Activated T-helper 1 cell treated with Interleukin-2 at 50 U/mL for 16 hours (primary cell): Measurements from ENCODE around the gene ADTRP.

Experiments
- DNase-seq: peaks from one replicate; pipeline ENCODE4 v3.0.0-alpha.2; 2020; ENCODE audit warnings: low read depth

Gene ADTRP

DNA sequence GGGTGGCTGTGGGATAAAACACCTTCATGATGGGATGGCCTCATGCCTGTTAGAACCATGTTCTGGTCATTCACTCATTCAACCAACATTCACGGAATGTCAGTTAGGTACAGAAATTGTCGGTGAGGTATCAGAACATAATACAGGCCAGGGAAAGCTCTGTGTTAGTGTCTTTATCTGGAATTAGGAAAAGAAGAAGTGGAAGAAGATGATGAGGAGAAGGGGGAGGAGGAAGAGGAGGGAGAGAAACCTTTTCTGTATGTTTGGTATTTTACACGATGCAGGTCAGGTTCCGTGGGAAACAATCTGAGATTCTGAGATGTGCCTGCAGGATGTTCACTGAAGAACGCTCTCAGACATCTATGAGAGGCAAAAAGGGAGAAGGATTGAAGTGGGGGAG lies 5.6 kb downstream of the ADTRP start:
- no peak for DNase-seq

DNA sequence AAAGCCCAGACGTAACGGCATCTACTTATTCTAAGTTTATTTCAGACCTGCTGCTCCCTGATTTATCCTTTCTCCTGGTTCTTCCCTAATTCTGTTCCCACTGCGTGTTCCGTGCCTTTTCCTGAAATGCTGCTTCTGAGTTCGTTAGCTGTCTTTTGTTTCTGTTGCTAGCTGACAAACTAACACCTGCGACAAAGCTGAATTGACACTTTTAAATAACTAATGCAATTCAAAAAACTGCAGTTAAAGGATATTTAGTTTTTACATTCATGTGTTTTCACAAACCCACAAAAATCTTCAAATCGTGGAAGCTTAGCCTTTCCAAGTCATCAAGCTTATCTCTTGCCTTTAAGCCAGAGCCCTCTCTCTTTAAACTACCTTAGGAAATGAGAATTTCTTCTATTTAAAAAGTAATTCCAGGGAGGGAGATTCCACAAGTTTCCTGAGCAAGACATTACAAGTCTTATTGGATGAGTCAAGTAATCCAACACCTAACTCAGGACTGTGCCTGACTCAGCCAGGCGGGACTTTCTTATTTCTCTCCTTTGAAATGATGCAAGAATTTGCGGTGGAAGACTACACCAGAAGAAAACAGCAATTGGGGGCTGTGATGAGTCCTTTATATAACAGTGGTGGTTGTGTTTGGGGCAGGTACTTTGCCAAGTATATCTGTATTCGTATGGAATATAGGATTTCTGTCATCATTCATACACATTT lies 6.3 kb downstream of the ADTRP start:
- no peak for DNase-seq

DNA sequence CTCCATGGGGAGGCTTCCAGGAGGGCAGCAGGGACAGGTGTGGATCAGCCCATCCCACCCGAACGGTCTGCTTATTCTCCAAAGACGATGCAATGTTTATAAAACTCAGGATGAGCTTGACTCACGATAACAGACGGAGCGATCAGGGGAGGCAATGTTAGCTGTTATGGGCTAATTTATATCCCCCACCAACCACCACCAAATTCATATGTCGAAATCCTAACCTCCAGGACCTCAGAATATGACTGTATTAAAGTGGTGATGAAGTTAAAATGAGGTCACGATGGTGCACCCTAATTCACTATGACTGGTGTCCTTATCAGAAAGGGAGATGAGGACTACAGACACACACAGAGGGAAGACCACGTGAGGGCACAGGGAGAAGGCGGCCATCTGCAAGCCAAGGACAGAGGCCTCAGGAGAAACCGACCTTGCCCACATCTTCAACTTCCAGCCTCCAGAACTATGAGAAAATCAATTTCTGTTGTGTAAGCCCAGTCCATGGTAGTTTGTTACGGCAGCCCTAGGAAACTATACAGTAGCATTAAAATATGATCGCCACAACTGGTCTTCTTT lies 7.0 kb downstream of the ADTRP start:
- no peak for DNase-seq

DNA sequence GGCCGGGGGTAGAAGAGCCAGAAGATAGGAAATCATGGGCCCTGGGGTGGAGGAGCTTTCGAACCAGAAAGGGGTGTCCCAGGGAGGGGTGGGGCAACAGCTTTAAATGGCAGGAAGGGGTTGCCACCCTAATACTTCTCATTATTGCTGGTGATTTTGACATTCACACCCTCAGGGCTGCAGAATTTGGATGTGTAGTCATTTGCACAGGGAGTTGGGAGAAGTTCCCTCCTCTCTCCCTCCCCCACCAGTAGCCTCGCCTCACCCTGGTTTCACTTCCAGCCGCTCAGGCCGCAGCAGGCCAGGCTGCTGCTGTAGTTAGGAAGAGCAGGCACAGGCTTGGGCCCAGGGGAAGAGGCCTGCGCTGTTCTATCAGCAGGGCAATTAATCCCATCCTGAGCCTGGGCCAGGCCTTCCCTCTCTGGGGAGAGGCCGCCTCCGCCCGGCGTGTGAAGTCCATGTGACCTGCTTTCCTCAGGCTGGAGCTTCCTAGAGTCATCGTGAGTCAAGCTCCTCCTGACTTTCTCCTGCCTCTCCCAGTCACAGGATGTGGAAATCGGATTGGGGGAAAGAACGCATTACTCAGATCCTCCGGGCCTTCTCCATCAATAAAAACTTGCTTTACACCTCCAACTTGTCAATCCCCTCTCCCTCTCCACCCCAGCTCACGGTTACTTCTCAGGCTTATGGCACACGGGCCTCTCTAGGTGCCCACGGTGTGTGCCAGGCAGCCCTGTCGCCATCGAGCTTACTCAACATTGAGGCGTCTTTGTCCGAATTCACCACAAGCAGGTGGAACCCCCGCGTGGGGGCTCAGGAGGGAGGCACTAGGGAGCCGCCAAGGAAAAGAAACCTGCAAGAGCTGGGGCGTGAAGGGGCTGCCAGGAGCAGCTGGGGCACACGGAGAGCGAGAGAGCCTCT lies 7.8 kb downstream of the ADTRP start:
- DNase-seq = no peak

DNA sequence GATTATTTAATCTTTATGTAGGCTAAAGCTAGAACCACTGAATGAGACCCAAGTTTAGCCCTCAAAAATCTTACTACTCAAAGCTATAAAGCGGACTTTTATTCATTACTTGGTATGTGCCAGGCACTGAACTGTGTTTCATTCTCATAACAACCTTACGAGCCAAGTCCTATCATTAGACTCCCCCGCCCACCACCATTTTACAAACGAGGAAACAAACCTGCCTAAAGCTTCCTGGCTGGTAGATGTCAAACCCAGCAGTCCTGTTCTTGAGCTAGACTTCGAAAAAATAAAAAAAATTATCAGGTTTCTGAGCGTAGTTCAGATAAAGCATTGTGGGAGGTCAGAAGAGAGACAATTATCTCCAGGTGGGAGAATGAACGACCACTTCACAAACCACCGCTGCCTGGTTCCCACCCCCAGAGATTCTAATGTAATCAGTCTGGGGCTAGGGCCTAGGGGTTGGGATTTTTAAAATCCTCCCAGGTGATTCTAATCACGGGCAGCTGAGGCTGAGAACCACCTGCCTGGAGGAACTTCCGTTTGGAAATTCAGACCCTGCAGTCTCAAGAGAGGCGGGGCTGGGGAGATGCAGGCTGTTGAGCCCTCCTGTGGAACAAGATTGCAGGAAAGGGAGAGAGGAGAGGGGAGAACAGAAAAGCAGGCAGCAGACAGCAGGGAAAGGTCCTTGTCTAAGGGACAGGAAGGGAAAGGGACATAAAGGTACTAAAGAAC lies 8.6 kb downstream of the ADTRP start:
- DNase-seq = no peak

DNA sequence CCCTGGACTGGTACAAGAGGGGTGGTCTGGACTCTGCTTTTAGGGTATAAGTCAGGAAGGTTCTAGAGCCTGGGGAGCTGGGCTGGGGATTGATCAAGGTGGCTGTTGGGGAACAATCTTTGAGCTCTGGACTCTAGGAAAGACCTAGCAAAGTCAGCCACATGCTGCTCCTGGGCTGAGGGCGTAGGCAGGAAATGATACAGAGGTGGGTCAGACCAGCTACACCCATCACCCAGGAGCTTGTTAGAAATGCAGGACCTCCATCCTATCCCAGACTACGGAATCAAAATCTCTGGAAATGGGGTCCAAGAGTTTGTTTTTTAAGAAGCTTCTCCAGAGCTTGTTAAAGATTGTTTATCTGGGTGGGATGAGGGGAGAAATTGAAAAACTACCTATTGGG lies 9.4 kb downstream of the ADTRP start:
- no peak for DNase-seq

DNA sequence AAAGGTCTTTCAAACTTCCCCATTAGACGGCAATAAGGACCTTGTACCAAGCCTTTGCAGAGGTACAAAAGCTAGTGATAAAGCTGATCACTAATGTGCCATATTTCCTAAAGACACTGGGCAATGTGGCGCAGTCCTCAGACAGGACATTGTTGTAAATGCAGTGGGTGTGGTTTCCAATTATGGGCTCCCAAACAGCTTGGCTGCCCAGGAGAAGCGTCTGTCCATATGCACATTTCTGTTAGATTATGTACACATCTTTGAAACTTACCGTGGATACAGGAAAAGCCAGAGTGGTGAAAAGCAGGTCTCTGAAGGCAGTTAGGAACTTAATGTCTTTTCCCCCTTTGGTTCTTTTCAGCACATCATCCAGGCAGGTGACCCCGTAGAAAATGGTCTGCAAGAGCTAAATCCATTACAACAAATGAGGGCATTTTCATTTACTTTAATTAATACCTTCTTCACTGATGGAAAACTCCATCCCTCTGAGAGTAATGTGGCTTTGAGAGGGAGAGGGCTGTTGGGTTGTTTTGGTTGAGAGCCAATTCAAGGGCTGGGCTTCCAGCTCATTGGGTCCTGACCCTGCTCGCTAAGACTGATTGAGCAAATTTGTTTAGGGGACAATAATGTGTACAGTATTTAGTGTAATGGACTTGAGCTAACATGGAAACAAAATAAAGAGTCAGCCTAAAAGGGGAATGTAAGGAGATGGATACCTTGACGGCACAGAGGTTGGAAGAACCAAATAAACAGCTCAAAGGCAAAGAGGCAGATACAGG lies 10.4 kb downstream of the ADTRP start:
- no peak for DNase-seq

DNA sequence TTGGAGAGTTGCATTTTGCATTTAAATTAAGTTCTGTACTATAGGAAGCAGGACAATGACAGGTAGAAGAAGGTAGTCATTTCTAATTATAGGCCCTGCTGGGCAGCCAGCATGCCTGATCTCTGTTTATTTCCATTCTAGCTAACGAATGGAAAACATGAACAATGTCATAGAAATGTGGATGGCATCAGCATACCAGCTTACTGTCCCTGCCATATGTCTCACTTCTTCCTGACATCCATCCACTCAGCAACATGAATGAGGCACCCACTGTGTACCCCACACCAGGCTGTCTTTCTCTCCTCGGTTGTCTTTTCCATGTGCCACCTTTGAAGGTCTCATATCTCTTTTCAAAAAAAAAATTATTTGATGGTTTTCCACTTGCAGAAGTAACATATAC lies 11.1 kb downstream of the ADTRP start:
- DNase-seq = no peak

DNA sequence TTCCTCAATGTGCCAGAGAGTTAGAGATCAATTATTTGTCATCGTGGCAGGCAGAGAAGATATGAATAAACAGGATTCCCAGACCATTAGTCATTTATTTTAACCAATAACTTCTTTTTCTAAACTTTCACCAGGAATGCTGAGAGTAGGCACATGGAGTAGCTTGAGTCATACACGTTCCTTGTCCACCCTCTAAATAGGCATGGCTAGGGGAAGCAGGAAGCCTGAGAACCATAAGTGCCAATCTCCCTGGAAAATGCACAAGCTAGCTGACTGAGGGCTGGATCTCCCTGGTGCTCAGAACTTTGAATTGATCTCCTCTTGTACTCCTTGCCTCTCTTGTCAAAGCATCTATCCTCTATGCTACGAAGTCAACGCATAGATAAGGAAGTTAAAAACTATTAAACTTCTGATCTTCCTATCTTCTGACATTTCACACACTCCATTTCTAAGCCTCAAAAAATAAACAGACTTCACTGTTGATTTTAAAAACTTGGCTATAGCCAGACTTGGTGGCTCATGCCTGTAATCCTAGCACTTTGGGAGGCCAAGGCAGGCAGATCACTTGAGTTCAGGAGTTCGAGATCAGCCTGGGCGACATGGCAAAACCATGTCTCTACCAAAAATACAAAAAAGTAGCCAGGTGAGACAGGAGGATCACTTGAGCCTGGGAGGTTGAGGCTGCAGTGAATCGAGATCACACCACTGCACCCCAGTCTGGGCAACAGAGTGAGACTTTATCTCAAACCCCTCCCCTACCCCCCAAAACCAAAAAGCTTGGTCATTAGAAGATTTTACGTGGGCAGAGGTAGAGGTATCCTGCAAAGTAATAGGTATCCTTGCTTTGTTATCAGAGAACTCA lies 11.8 kb downstream of the ADTRP start:
- DNase-seq = no peak

DNA sequence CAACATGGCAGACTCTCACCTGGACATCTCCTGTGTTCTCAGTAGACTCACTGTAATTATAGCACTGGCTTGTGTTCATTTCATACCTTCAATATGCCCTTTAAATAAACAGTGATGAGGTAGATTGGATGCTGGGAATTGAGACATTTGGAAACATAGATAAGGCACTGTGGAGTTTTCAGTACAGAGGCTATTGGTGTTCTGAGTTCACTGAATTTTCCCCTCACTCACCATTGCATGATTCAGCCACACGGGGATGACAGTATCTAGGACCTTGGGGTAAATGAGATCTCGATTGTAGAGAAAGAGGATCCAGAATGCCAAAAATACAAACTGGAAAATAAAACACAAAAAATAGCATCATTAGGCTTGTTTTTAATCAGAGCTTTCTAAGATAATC lies 12.6 kb downstream of the ADTRP start:
- no peak for DNase-seq

DNA sequence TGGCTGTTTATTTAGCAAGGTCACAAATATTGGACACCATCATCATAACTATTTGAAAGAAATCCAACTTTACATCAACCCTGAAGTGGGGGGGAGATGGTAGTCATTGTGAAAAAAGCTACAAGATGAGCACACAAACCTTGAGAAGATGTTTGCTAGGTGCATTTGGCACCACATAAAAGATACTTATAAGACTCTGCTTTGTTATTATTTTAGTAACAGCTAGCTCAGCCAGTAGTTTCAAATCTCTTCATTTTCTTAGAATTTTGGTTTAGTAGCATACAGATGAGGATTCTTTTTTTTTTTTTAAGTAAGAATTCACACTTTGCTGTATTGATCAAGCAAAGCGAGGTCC lies 14.4 kb downstream of the ADTRP start:
- no peak for DNase-seq

DNA sequence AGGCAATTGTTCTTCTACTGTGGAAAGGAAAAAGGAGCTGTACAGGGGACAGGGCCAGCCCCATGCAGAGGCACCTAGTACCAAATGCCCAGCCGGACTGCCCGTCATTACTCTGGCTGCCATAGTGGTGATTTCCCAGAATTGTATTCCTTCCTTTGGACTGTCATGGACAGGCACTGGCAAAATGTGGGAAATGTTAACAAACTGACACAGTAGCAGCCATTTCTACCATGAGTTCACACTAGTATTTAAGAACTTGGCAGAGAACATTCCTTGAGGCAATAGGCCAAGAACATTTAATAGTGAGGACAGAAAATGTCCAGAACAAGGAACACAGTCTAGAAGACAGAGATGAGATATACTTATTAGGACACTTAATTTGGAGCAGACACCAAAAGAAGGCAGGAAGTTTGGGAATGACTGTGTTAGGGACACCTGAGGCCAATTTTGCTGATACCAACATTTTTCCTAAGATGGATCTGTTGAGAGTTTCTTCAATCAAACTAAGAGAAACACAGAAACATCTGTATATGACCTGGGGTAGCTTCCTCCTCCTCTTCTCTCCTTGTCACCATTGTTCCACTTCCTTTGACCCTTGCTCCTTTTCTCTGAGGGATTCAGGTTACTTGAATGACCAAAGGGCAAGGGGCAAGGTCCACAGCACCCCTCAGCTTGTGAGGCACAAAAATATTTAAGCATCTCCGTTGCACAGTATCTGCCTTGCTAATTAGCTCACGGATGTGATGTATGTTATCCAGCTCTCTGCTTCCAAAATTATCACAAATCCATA lies 14.9 kb downstream of the ADTRP start:
- no peak for DNase-seq

DNA sequence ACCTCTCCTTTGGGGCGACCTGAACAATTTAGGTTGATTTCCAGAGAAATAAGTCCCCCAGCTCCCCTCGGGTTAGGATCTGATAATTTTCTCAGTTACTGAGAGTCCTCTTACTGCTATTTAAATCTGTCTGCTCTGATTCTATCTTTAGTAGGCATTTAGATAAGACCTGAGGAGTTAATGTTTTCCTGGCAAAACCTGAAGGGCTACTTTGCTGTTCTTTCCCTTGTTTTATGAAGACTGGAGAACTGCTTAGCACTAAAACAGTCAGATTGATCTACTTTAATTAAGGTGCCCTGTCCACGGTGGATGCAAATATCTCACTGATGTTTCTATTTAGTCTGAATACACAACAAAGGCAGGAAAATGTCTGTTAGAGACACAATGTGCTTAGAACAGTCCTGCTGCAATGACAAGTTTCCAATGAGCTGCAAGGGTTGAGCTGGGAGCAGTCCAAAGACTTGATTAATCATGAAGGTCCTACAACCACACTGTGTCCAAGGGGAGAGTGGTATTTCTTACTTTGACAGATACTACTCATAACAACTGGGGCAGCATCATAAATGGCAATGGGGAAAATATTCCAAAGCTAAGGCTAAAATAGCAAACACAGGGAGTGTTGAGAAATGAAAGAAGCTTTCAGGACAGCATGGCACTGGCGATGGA lies 15.7 kb downstream of the ADTRP start:
- DNase-seq = no peak

DNA sequence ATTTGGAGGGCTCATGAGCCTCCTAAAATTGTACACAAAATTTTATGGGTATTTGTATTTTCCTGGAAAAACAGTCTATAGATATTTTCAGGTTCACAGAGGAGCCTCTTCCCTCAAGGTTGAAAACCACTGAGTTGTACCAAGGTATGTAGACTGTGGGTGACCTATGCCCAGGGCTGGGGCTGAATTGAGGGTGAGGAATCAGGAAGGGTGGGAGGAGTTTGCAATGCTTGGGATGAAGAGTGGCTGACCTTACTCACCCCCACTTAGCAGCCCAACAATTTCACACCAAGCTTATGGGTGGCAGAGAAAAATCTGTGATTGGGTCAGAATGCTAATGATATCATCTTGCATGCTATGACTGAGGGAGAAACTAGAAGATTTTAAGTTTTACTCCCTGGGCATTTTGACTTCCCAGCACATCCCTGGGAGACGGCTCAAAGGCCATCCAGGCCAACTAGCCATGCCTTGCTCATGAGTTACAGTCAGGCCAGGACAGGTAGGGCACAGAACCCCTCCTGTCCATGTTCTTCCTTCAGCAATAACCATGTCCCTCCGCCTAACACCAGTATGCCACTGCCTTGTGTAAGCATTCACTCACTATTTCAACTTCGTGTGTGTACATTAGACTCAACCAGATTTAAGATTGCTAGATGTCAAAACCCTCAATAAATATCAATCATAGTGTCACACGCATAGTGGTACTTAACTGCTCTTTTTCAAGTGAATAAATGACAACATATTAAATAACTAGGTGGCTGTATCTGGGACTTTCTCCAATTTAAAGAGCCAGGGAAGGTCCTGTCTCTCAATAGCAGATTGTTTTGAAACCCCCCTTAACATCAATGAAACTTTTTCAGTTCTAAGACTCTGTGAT lies 16.6 kb downstream of the ADTRP start:
- DNase-seq = no peak

DNA sequence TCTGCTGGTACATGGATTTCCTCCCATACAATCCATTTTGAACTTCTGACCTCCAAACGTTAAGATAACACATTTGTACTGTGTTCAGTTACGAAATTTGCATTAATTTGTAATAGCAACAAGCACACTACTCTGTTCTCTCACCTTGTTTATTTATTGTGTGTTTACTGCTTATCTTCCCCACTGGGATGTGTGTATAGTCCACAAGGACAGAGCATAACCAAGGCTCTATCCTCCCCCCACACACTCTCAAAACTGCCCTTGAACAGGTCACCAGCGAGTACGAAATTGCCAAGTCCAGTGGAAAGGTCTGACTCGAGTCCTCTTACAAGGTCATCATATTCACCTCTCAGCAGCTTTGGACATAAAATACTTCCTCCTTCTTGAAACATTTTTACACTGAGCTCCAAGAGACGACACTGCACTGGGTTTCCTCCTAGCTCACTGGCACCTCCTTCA lies 18.6 kb downstream of the ADTRP start:
- no peak for DNase-seq

DNA sequence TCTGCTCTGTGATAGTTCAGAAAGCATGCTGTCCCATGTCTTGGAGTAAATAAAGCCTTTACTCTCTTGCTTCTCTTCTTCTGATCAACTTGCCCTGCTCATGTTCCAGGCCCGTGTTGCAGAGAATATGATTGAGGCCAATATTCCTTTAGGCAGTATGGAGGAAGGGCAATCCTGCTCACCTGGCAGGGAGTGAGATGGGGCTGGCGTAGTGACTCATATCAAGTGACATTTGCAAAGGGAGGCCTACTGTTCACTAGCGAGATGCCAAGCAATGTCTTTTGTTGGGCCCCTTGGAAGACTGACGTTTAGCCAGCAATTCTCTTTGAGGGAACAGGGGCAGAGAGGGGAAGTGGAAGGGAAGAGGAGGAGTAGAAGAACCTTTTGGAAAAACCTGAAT lies 19.7 kb downstream of the ADTRP start:
- DNase-seq = no peak

DNA sequence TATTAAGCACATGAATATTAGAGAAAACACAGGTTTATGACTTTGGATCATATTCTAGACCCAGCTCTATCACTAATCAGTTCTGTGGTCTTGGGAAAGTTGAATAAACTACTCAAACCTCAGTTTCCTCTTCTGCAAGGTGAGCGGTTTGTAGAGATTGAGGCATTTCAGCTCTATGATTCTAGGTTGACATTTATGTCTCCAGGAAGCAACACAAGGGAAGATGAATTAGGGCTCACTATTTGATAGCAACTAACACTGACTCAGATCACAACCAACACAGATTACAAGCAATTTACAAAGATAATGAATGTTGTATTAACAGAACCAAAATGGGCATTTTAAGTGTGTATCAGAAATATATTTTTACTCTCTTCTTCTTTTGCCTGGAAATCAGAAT lies 21.9 kb downstream of the ADTRP start:
- no peak for DNase-seq

DNA sequence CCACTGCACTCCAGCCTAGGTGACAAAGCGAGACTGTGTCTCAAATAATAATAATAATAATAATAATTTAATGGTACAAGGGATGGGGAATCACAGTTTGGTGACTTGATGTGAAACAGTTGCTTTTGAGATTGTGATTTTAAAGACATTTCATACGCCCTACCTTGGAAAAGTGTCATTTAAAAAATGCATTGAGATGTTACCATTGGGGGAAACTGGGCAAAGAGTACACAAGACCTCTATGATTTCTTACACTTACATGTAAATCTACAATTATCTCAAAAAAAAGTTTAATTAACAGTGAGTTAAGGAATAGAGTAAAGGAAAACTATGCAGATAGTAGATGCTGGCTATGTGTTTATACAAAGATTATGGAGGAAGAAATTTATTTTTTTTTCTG lies 22.3 kb downstream of the ADTRP start:
- no peak for DNase-seq
